ENCODE results near the gene ZNF480. TPM values are rescaled to one million over a fixed set of nuclear protein-coding genes. Genes with fewer than 3 reads are reported as not detected.
A peak's percentile ranks its signal among the peaks of the same experiment; 100 is the strongest.
"Not testable (repeated sequence)": the region's sequence is repeated elsewhere in the genome, so short reads cannot be mapped to it uniquely, and the experiment has no call there.

ZNF480 gene
- total and polyA plus RNA-seq, 11 donors: 9.8 to 20.2 (median 13.3) TPM

DNA sequence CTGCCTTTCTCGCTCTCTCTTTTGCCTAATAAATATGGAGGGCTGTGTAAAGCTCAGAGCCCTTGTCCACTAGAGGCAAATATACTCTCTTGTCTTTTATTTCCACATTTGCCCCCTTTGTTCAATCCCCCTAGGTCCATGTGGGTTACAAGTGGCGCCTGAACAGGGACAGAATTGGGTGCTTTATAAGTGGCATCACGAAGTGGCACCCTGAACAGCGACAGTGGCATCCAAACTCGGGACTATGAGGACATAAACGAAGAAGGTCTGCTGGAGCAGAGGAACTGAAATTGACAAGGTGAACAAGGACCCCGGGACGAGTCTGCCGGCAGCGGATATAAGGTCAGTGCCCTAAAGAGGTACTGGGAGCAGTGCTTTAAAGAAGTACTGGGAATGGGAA lies 34.8 kb downstream of the ZNF480 start:
- Histone ChIP-seq H3K4me3 (no peak overlapping the region), H3K9me3 (peaks cover 0 to 89% (median 64%) of the 10 kb centered on the region in 12 donors)

DNA sequence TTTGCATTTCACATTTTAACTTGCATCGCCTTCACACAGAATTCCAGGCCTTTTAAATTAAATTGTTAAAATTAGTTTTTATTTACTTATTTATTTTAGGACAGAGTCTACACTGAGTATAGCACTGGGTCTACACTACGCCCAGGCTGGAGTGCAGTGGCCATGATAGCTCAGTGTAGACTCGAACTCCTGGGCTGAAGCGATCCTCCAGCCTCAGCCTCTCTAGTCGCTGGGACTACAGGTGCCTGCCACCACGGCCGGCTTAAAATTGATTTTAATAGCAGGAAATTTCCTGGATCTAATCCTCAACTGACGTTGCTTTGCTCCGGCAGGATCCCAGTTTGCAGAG lies 38.8 kb downstream of the ZNF480 start:
- intact Hi-C loops (cut with DNase I): loop anchor here in 2 of 10 donors (5.0 kb wide), 1 partner anchor 38 kb away; the partner anchor contains the start of gene ZNF480 (in 2 of the 2)
- peaks cover 0 to 51% (median 32%) of the 10 kb centered on the region in 12 donors for H3K9me3 ChIP-seq

More for the DNA sequence above, 34.8 kb downstream of the ZNF480 start:
- DNase-seq (no peak), ATAC-seq (no peak)
- H3K4me1 ChIP-seq: peaks cover 0 to 7% (median 1%) of the 10 kb centered on the region in 12 donors
- intact Hi-C loops (cut with DNase I): loop anchor here in 1 of 10 donors (5.0 kb wide), 1 partner anchor 34 kb away; the partner anchor contains the start of gene ZNF480
- TF ChIP-seq POLR2A (IDR thresholded peaks at IDR 0.05): no peak
- TF ChIP-seq, protein P1, sequence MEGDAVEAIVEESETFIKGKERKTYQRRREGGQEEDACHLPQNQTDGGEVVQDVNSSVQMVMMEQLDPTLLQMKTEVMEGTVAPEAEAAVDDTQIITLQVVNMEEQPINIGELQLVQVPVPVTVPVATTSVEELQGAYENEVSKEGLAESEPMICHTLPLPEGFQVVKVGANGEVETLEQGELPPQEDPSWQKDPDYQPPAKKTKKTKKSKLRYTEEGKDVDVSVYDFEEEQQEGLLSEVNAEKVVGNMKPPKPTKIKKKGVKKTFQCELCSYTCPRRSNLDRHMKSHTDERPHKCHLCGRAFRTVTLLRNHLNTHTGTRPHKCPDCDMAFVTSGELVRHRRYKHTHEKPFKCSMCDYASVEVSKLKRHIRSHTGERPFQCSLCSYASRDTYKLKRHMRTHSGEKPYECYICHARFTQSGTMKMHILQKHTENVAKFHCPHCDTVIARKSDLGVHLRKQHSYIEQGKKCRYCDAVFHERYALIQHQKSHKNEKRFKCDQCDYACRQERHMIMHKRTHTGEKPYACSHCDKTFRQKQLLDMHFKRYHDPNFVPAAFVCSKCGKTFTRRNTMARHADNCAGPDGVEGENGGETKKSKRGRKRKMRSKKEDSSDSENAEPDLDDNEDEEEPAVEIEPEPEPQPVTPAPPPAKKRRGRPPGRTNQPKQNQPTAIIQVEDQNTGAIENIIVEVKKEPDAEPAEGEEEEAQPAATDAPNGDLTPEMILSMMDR (IDR thresholded peaks at IDR 0.05): no peak
- H3K36me3 ChIP-seq: no peaks in the 10 kb centered on the region
- no peak overlapping the region for H3K27ac ChIP-seq
- 85 to 94% (median 90%) methylated on average over 10 of the region's 10 CpGs for whole genome bisulfite sequencing, 4 donors
- no peaks in the 10 kb centered on the region for H3K27me3 ChIP-seq

DNA sequence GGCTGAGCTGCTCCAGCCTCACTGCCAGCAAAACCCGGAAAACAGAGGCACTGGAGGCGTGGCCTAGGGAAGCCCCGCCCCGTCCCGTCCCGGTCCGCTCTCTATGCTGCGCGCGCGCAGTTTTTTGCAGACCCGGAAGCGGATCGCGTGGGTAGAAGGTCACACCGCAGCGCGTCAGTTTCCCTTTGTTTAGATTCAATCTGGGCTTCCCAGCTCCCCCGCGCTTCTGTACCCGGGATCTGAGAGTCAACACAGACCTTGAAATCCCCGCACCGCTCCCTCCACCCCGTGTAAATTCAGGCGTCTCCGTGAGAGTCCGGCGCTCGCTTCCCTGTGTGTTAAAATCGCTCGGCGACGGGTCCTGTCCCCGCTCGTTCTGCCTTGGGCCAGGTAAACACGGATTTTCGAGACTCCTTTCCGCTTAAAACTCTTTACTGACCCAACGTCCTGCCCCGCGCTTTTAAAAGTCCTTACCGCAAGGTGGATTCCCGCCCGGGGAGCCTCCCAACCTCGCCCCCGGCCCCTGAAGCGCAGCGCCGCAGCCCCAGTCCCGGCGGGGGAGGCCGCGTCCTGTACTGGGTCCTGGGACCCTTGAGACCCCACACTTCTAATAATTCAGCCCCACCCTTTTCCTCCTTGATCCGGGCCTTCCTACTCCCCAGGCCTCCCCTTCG lies 39.3 kb downstream of the ZNF480 start, which contains the start of gene ZNF610:
ZNF610 (plus strand) TSS at position 127 of the 674 bp plus-strand sequence. CDS start 12,930 bp downstream, outside the sequence.
- Histone ChIP-seq H3K9me3 (peaks cover 0 to 45% (median 27%) of the 10 kb centered on the region in 12 donors), H3K27ac (peak within 1 kb of the TSS; percentile 51 to 89 (median 78)), H3K4me3 (peak within 1 kb of the TSS; percentile 57 to 98 (median 81)), H3K4me1 (peaks cover 0 to 19% (median 7%) of the 10 kb centered on the region in 12 donors), H3K27me3 (no peaks in the 10 kb centered on the region), H3K36me3 (no peaks in the 10 kb centered on the region)
- WGBS, 4 donors: 0 to 1% (median 0%) methylated on average over 44 to 55 of the region's 55 CpGs
- DNase-seq: peak; percentile 92 to 94 (median 93)
- intact Hi-C loops (cut with DNase I): loop anchor here in 2 of 10 donors (5.0 kb wide), 1 partner anchor 39 kb away; the partner anchor contains the start of gene ZNF480 (in 2 of the 2)
- TF ChIP-seq, protein P1 (IDR thresholded peaks at IDR 0.05): no peak
- peak in 1 of 2 donors; percentile 78 for TF ChIP-seq POLR2A (IDR thresholded peaks at IDR 0.05)
- ATAC-seq: peak; percentile 99 to 100 (median 100)

More for the DNA sequence above, 38.8 kb downstream of the ZNF480 start:
- no peak for DNase-seq
- Histone ChIP-seq H3K27me3 (no peaks in the 10 kb centered on the region), H3K27ac (peak overlapping the region in 11 of 12 donors; percentile 54 to 89 (median 77)), H3K4me3 (peak overlapping the region; percentile 57 to 98 (median 81)), H3K36me3 (no peaks in the 10 kb centered on the region), H3K4me1 (peaks cover 0 to 19% (median 7%) of the 10 kb centered on the region in 12 donors)
- no peak for TF ChIP-seq POLR2A (IDR thresholded peaks at IDR 0.05)
- TF ChIP-seq, protein P1 (IDR thresholded peaks at IDR 0.05): no peak
- WGBS, 4 donors: 48 to 55% (median 49%) methylated on average over 7 to 9 of the region's 9 CpGs
- ATAC-seq: peak; percentile 31 to 47 (median 44)

DNA sequence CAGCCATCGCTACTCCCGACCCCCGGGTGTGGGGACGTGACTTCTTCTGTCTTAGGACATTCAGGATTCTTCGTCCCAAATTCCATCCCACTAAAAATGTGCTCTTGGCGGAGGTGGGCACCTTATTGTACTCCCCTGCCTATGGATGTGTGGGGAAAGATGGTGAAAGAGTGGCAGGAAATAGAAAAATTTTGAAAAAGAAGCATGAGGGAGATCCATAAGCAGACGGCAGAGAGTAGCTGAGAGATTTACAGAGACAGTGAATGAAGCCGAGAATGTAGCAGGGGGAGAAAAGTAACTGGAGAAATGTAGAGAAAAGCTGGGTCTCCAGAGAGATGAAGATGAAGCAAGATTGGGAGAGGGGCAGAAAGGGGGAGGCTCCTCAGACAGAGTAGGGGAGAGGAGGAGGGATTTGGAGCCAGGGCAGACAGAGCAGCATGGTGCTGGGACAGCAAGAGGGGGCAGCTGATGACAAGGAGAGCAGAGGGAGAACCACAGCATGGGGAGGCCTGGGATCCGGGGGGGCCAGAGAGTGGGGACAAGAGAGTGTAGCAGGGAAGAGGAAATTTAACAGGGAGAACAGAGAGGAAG lies 39.9 kb downstream of the ZNF480 start:
- peaks cover 0 to 39% (median 21%) of the 10 kb centered on the region in 12 donors for H3K9me3 ChIP-seq
- WGBS, 4 donors: 2 to 4% (median 3%) methylated on average over 9 of the region's 9 CpGs
- ATAC-seq (peak in 1 of 4 donors; percentile 12), DNase-seq (no peak)
- peaks cover 0 to 19% (median 7%) of the 10 kb centered on the region in 12 donors for H3K4me1 ChIP-seq
- peak overlapping the region in 11 of 12 donors; percentile 58 to 89 (median 79) for H3K27ac ChIP-seq
- intact Hi-C loops (cut with DNase I): loop anchor here in 2 of 10 donors (5.0 kb wide), 1 partner anchor 40 kb away; the partner anchor contains the start of gene ZNF480 (in 2 of the 2)
- no peaks in the 10 kb centered on the region for H3K36me3 ChIP-seq
- no peaks in the 10 kb centered on the region for H3K27me3 ChIP-seq
- H3K4me3 ChIP-seq: peak overlapping the region; percentile 57 to 98 (median 81)
- TF ChIP-seq POLR2A (IDR thresholded peaks at IDR 0.05): no peak
- TF ChIP-seq, protein P1 (IDR thresholded peaks at IDR 0.05): no peak

DNA sequence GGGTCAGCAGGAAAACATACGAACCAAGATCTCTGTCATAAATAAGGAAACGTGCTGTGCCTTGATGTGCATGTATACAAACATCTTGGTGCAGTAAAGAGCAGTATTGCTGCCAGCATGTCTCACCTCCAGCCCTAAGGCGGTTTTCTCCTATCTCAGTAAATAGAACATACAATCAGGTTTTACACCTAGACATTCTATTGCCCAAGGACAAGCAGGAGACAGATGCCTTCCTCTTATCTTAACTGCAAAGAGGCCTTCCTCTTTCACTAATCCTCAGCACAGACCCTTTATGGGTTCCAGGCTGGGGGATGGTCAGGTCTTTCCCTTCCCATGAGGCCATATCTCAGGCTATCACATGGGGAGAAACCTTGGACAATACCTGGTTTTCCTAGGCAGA lies 42.1 kb downstream of the ZNF480 start:
- Histone ChIP-seq H3K4me1 (peaks cover 0 to 19% (median 9%) of the 10 kb centered on the region in 12 donors), H3K9me3 (peaks cover 0 to 18% (median 3%) of the 10 kb centered on the region in 12 donors)
- WGBS, 4 donors: 78 to 89% (median 82%) methylated on average over 3 of the region's 3 CpGs
- DNase-seq, H3K4me3 ChIP-seq, H3K27me3 ChIP-seq, H3K27ac ChIP-seq, H3K36me3 ChIP-seq, ATAC-seq: not testable (repeated sequence)
- intact Hi-C loops (cut with DNase I): loop anchor here in 2 of 10 donors (5.0 kb wide), 1 partner anchor 42 kb away; the partner anchor contains the start of gene ZNF480 (in 2 of the 2)
